Mesendoderm (in vitro differentiated cells): ENCODE results near the gene NEK5.

Experiments used
- DNase-seq: peaks from one replicate; pipeline ENCODE4 v3.0.0; 2013
- H2AK5ac ChIP-seq: 2 replicates; pipeline ENCODE4 v1.6.1; 2013; ENCODE audit warnings: low read length, inconsistent platforms
- H2BK120ac ChIP-seq: 2 replicates; pipeline ENCODE4 v1.6.1; 2013; ENCODE audit warnings: low read depth, mild to moderate bottlenecking, low read length, moderate library complexity, mixed read lengths
- H2BK15ac ChIP-seq: replicated peaks from 2 replicates; pipeline ENCODE4 v1.6.1; 2013; ENCODE audit warnings: low read depth, mild to moderate bottlenecking, moderate library complexity
- H2BK5ac ChIP-seq: 2 replicates; pipeline ENCODE4 v1.6.1; 2013; ENCODE audit warnings: low read length, inconsistent platforms
- H3K18ac ChIP-seq: 2 replicates; pipeline ENCODE4 v1.6.1; 2013; ENCODE audit warnings: mild to moderate bottlenecking, low read length, mixed read lengths
- H3K23ac ChIP-seq: one replicate; pipeline ENCODE4 v1.6.1; 2013; ENCODE audit warnings: low read length
- H3K27ac ChIP-seq: 2 replicates; pipeline ENCODE4 v1.5.1; 2013; ENCODE audit warnings: low read depth, mild to moderate bottlenecking, inconsistent platforms, low read length, moderate library complexity
- H3K27me3 ChIP-seq: 2 replicates; pipeline ENCODE4 v1.6.1; 2013; ENCODE audit warnings: low read length, control low read depth, mild to moderate bottlenecking, inconsistent platforms; ENCODE audit not compliant: insufficient read depth, poor library complexity
- H3K36me3 ChIP-seq: 2 replicates; pipeline ENCODE4 v1.6.1; 2013; ENCODE audit warnings: low read length, inconsistent platforms; ENCODE audit not compliant: control insufficient read depth, insufficient read depth
- H3K4ac ChIP-seq: one replicate; pipeline ENCODE4 v1.6.1; 2013; ENCODE audit warnings: low read depth, mild to moderate bottlenecking, low read length, moderate library complexity
- H3K4me1 ChIP-seq: 2 replicates; pipeline ENCODE4 v1.6.1; 2013; ENCODE audit warnings: low read depth, low read length, inconsistent platforms; ENCODE audit not compliant: control insufficient read depth
- H3K4me2 ChIP-seq: 2 replicates; pipeline ENCODE4 v1.6.1; 2013; ENCODE audit warnings: low read length
- H3K4me3 ChIP-seq: 2 replicates; pipeline ENCODE4 v1.5.1; 2013; ENCODE audit warnings: mild to moderate bottlenecking, low read length
- H3K56ac ChIP-seq: one replicate; pipeline ENCODE4 v1.6.1; 2013; ENCODE audit warnings: low read length
- H3K79me1 ChIP-seq: 2 replicates; pipeline ENCODE4 v1.6.1; 2013; ENCODE audit warnings: low read length, inconsistent platforms
- H3K79me2 ChIP-seq: 2 replicates; pipeline ENCODE4 v1.6.1; 2013; ENCODE audit warnings: mild to moderate bottlenecking, low read length; ENCODE audit not compliant: control insufficient read depth, insufficient read depth
- H3K9ac ChIP-seq: 2 replicates; pipeline ENCODE4 v1.6.1; 2013; ENCODE audit warnings: low read length, inconsistent platforms
- H4K5ac ChIP-seq: one replicate; pipeline ENCODE4 v1.6.1; 2013; ENCODE audit warnings: low read length
- H4K8ac ChIP-seq: one replicate; pipeline ENCODE4 v1.6.1; 2013; ENCODE audit warnings: low read depth, mild to moderate bottlenecking, control low read depth, low read length, moderate library complexity
- WGBS: extraction: QIAGEN DNeasy Blood & Tissue Kit; methylation state at CpG from one replicate; pipeline ENCODE4 v1.1.7; 2013; ENCODE audit warnings: low lambda C conversion rate, missing lambda C conversion rate; ENCODE audit not compliant: insufficient coverage; ENCODE audit errors: extremely low coverage; 5-methylcytosine and 5-hydroxymethylcytosine counted together

Gene NEK5

GRCh38 chr13:52162279-52163101 lies 33.6 kb upstream of the NEK5 start:
- H3K79me2 ChIP-seq = no peaks in the 10 kb centered on the region
- no peaks in the 10 kb centered on the region for H3K27me3 ChIP-seq
- no peak overlapping the region for H3K23ac ChIP-seq
- no peak overlapping the region for H2BK15ac ChIP-seq
- H2AK5ac ChIP-seq = no peak overlapping the region
- no CpG with 5 or more reads among the region's 5 CpGs for whole genome bisulfite sequencing
- H3K27ac ChIP-seq = no peak overlapping the region
- H2BK5ac ChIP-seq = no peak overlapping the region
- no peak overlapping the region for H3K9ac ChIP-seq
- DNase-seq = peak; percentile 4
- no peak overlapping the region for H3K4me2 ChIP-seq
- H3K4me1 ChIP-seq = no peaks in the 10 kb centered on the region
- H3K4me3 ChIP-seq = no peak overlapping the region
- no peak overlapping the region for H3K18ac ChIP-seq
- no peak overlapping the region for H4K5ac ChIP-seq
- no peak overlapping the region for H3K4ac ChIP-seq
- H4K8ac ChIP-seq = peak overlapping the region; percentile 86
- no peaks in the 10 kb centered on the region for H3K79me1 ChIP-seq
- no peak overlapping the region for H2BK120ac ChIP-seq
- no peaks in the 10 kb centered on the region for H3K36me3 ChIP-seq
- H3K56ac ChIP-seq = no peak overlapping the region

- WGBS = no CpG with 5 or more reads among the region's 3 CpGs
- no peak overlapping the region for H3K27ac ChIP-seq
Measured at GRCh38 chr13:52161181-52161646, 32.3 kb upstream of the NEK5 start.

GRCh38 chr13:52160506-52160905 lies 31.6 kb upstream of the NEK5 start:
- Histone ChIP-seq H3K36me3 (no peaks in the 10 kb centered on the region), H4K8ac (no peak overlapping the region), H2BK15ac (no peak overlapping the region), H3K56ac (no peak overlapping the region), H3K4me2 (no peak overlapping the region), H3K79me2 (no peaks in the 10 kb centered on the region), H3K79me1 (no peaks in the 10 kb centered on the region), H4K5ac (no peak overlapping the region), H3K18ac (no peak overlapping the region), H2AK5ac (no peak overlapping the region), H3K4me3 (no peak overlapping the region), H3K27me3 (no peaks in the 10 kb centered on the region), H3K9ac (no peak overlapping the region), H3K4me1 (no peaks in the 10 kb centered on the region), H3K27ac (no peak overlapping the region), H3K4ac (no peak overlapping the region), H2BK120ac (no peak overlapping the region), H3K23ac (no peak overlapping the region), H2BK5ac (no peak overlapping the region)
- no CpG with 5 or more reads among the region's 6 CpGs for WGBS
- no peak for DNase-seq

More at GRCh38 chr13:52161181-52161646, 32.3 kb upstream of the NEK5 start:
- no peak for DNase-seq
- no peak overlapping the region for H3K4me2 ChIP-seq
- no peak overlapping the region for H4K5ac ChIP-seq
- no peak overlapping the region for H2BK5ac ChIP-seq
- no peak overlapping the region for H2BK15ac ChIP-seq
- no peaks in the 10 kb centered on the region for H3K27me3 ChIP-seq
- no peak overlapping the region for H3K4me3 ChIP-seq
- H2BK120ac ChIP-seq = no peak overlapping the region
- no peaks in the 10 kb centered on the region for H3K79me2 ChIP-seq
- H4K8ac ChIP-seq = no peak overlapping the region
- H3K4ac ChIP-seq = no peak overlapping the region
- H3K56ac ChIP-seq = no peak overlapping the region
- H3K4me1 ChIP-seq = no peaks in the 10 kb centered on the region
- H3K9ac ChIP-seq = no peak overlapping the region
- H3K79me1 ChIP-seq = no peaks in the 10 kb centered on the region
- no peak overlapping the region for H3K18ac ChIP-seq
- H3K36me3 ChIP-seq = no peaks in the 10 kb centered on the region
- no peak overlapping the region for H2AK5ac ChIP-seq
- no peak overlapping the region for H3K23ac ChIP-seq

- Histone ChIP-seq H3K4me2 (no peak overlapping the region), H3K36me3 (no peaks in the 10 kb centered on the region), H3K9ac (no peak overlapping the region), H3K4ac (no peak overlapping the region), H3K79me2 (no peaks in the 10 kb centered on the region), H2BK5ac (no peak overlapping the region), H4K8ac (no peak overlapping the region), H3K18ac (no peak overlapping the region), H3K4me1 (no peaks in the 10 kb centered on the region), H3K4me3 (no peak overlapping the region), H3K56ac (no peak overlapping the region), H3K23ac (no peak overlapping the region), H3K27me3 (no peaks in the 10 kb centered on the region), H2BK15ac (no peak overlapping the region), H3K79me1 (no peaks in the 10 kb centered on the region), H4K5ac (no peak overlapping the region), H2BK120ac (no peak overlapping the region), H3K27ac (no peak overlapping the region), H2AK5ac (no peak overlapping the region)
- WGBS = no CpG with 5 or more reads among the region's 6 CpGs
- no peak for DNase-seq
Measured at GRCh38 chr13:52160053-52160452, 31.2 kb upstream of the NEK5 start.

- peak within 1 kb of the TSS; percentile 84 for H3K9ac ChIP-seq
- H3K4ac ChIP-seq = peak within 1 kb of the TSS; percentile 62
- peak within 1 kb of the TSS; percentile 31 for H3K23ac ChIP-seq
- H4K5ac ChIP-seq = peak within 1 kb of the TSS; percentile 93
- no peak within 1 kb of the TSS for H3K27ac ChIP-seq
- no peaks in the 10 kb centered on the region for H3K4me1 ChIP-seq
- no peak within 1 kb of the TSS for H2AK5ac ChIP-seq
- peak within 1 kb of the TSS; percentile 36 for H2BK120ac ChIP-seq
- no peaks in the 10 kb centered on the region for H3K79me1 ChIP-seq
- H3K27me3 ChIP-seq = no peaks in the 10 kb centered on the region
- peak within 1 kb of the TSS; percentile 95 for H3K56ac ChIP-seq
- DNase-seq = peak; percentile 88
- peak within 1 kb of the TSS; percentile 24 for H3K18ac ChIP-seq
- peak within 1 kb of the TSS; percentile 73 for H3K4me3 ChIP-seq
- no peaks in the 10 kb centered on the region for H3K36me3 ChIP-seq
- H3K79me2 ChIP-seq = no peaks in the 10 kb centered on the region
- H2BK5ac ChIP-seq = no peak within 1 kb of the TSS
- peak within 1 kb of the TSS; percentile 64 for H3K4me2 ChIP-seq
- no CpG with 5 or more reads among the region's 74 CpGs for WGBS
- peak within 1 kb of the TSS; percentile 57 for H4K8ac ChIP-seq
- no peak within 1 kb of the TSS for H2BK15ac ChIP-seq
Measured at GRCh38 chr13:52159159-52159982, 30.5 kb upstream of the NEK5 start, which contains the start of gene NEK3. Gene NEK3, minus strand, starts transcription at chr13:52159597. Its CDS starts 3,406 bp downstream, at chr13:52156191.
